DND-41 (cell line): ENCODE results near the gene GRID1.

ENCODE experiments used
- EZH2 ChIP-seq: IDR thresholded peaks from 3 replicates; pipeline ENCODE4 v1.6.1; 2012; ENCODE audit warnings: borderline replicate concordance, low read depth, mild to moderate bottlenecking, moderate library complexity, low read length, inconsistent platforms; ENCODE audit not compliant: severe bottlenecking
- TF ChIP-seq, protein P1 (sequence below): IDR thresholded peaks from 2 replicates; pipeline ENCODE4 v1.5.1; 2012; ENCODE audit warnings: borderline replicate concordance, low read length, moderate library complexity, mild to moderate bottlenecking; ENCODE audit not compliant: poor library complexity, severe bottlenecking; ENCODE audit errors: extremely low read depth

DNA sequence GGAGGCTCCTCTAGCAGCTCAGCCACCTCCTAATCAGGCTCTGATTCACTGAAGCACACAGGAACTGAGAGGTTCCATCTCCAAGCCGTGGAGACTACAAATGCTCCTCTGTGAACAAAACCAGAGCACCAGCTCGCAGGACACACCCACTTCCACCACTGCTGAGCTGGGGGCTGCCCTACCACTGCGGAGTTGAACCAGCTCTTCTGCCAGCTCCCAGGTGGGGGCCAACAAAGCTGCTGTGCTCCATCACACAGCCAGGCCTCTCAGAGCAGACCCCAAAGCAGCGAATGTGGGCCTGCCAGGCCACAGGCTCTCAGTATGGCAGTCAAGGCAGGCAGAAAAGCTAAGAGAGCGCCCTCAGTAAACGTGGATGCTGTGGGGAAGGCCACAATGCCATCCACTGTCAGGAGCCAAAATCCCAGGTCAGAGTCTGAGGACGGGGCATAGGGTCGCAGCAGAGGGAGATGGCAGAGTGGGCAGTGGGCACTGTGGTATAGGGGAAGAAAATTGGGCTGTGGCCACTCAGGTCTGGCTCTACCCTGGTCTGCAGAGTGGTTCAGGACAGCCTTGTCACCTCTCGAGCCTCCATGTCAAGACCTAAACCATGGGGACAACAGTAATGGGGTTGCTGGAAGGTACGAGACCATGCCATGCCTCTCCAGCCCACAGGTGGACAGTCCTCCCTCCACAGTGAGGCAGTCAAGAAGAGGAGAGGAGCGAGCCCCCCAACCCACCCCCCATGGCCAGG is 82.1 kb downstream of the GRID1 start:
- TF ChIP-seq EZH2, result no peak
- TF ChIP-seq, protein P1, sequence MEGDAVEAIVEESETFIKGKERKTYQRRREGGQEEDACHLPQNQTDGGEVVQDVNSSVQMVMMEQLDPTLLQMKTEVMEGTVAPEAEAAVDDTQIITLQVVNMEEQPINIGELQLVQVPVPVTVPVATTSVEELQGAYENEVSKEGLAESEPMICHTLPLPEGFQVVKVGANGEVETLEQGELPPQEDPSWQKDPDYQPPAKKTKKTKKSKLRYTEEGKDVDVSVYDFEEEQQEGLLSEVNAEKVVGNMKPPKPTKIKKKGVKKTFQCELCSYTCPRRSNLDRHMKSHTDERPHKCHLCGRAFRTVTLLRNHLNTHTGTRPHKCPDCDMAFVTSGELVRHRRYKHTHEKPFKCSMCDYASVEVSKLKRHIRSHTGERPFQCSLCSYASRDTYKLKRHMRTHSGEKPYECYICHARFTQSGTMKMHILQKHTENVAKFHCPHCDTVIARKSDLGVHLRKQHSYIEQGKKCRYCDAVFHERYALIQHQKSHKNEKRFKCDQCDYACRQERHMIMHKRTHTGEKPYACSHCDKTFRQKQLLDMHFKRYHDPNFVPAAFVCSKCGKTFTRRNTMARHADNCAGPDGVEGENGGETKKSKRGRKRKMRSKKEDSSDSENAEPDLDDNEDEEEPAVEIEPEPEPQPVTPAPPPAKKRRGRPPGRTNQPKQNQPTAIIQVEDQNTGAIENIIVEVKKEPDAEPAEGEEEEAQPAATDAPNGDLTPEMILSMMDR, result no peak
